PFSK-1 (cell line): ENCODE results near the gene EPOP.

Source experiments
- FOXP2 ChIP-seq: optimal IDR thresholded peaks from 2 replicates; pipeline ENCODE3; 2011; ENCODE audit warnings: borderline replicate concordance, control low read depth, inconsistent platforms; ENCODE audit not compliant: insufficient read depth; ENCODE audit errors: extremely low read length, extremely low read depth
- POLR2AphosphoS5 ChIP-seq: IDR thresholded peaks from 2 replicates; pipeline ENCODE4 v1.6.1; 2012; ENCODE audit warnings: low read depth, mild to moderate bottlenecking, control low read depth, low read length, moderate library complexity
- REST ChIP-seq, 2 experiments: IDR thresholded peaks; 2 replicates each; pipeline versions ENCODE4 v1.6.1 to v1.8.0; 2011 to 2012; ENCODE audit warnings: low read depth in 2 of 2, low read length in 2 of 2, control low read depth in 1 of 2, inconsistent platforms in 1 of 2, mild to moderate bottlenecking in 1 of 2, moderate library complexity in 1 of 2; ENCODE audit not compliant: insufficient read depth in 1 of 2
- SIN3A ChIP-seq: IDR thresholded peaks from 2 replicates; pipeline ENCODE4 v1.6.1; 2012; ENCODE audit warnings: mild to moderate bottlenecking, low read length, moderate library complexity, borderline replicate concordance; ENCODE audit not compliant: insufficient read depth
- TAF1 ChIP-seq: IDR thresholded peaks from 2 replicates; pipeline ENCODE4 v1.6.1; 2012; ENCODE audit warnings: low read length, control low read depth, borderline replicate concordance; ENCODE audit not compliant: insufficient read depth

The EPOP gene

DNA sequence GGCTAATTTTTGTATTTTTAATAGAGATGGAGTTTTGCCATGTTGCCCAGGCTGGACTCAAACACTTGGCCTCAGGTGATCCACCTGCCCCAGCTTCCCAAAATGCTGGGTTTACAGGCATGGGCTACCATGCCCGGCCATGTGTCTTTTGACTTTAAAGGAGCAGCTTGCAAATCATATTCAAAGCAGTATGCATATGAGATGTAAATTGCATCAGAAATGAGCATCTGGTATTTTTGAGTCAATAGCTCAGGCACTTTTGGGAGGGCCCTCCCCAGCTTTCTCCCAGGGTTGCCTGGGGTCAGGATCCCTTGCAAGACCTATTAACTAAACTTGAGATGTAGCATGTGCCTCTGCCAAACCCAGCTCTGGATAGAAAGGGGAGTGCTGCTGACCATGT, 21.5 kb downstream of the EPOP start:
- TF ChIP-seq FOXP2 (no peak), POLR2AphosphoS5 (no peak), SIN3A (no peak), TAF1 (no peak), REST (IDR thresholded peaks at IDR 0.05; ENCODE audit: insufficient read depth in 1 of 2, low read depth in 2 of 2, low read length in 2 of 2) (no peak)

DNA sequence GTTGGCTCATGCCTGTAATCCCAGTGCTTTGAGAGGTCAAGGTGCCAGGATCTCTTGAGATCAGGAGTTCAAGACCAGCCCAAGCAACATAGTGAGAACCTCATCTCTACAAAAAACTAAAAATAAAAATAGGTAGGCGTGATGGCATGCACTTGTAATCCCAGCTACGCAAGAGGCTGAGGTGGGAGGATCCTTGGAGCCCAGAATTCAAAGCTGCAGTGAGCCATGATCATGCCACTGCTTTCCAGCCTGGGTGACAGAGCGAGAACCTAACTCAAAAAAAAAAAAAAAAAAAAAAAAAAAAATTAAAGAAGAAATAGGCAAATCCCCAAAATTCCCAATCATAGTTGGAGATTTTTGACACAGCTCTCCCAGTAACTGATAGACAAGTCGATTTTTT, 36.8 kb downstream of the EPOP start:
- TF ChIP-seq FOXP2: no peak

GRCh38 chr17:38636054-38636453, 38.7 kb downstream of the EPOP start:
- TF ChIP-seq FOXP2 (no peak), REST (IDR thresholded peaks at IDR 0.05; ENCODE audit: insufficient read depth in 1 of 2, low read depth in 2 of 2, low read length in 2 of 2) (no peak), POLR2AphosphoS5 (no peak), TAF1 (no peak), SIN3A (no peak)

GRCh38 chr17:38632334-38632733, 42.4 kb downstream of the EPOP start:
- TF ChIP-seq SIN3A: no peak
- no peak for TF ChIP-seq POLR2AphosphoS5

DNA sequence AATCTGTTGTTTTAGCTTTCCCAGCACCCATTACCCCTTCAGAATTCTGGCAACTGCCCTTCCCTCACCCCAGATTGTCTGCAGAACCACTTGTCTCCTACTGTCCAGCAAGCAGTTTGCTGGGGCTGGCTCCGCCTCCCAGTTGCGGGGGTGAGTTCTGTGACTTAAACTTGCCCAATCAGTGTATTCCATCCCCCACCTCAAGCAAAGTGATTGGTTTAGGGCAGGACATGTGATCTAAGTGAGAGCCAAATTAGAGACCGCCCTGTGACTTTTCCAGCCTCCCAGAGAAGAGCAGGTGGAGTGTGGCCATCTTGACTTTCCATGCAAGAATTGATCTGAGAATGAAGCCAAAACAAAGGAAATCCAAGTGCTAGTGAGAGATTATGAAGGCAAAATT, 46.3 kb downstream of the EPOP start:
- no peak for TF ChIP-seq FOXP2
- TF ChIP-seq SIN3A: no peak
- TF ChIP-seq POLR2AphosphoS5: no peak
- no peak for TF ChIP-seq TAF1
- no peak for TF ChIP-seq REST (IDR thresholded peaks at IDR 0.05; ENCODE audit: insufficient read depth in 1 of 2, low read depth in 2 of 2, low read length in 2 of 2)

GRCh38 chr17:38627957-38628356, 46.8 kb downstream of the EPOP start:
- TF ChIP-seq POLR2AphosphoS5: no peak
- TF ChIP-seq SIN3A: no peak
- TF ChIP-seq TAF1: no peak
- no peak for TF ChIP-seq REST (IDR thresholded peaks at IDR 0.05; ENCODE audit: insufficient read depth in 1 of 2, low read depth in 2 of 2, low read length in 2 of 2)
- no peak for TF ChIP-seq FOXP2
